ENCODE measurements around the gene CHRNA1. TPM values are rescaled to one million over a fixed set of nuclear protein-coding genes. Genes with fewer than 3 reads are reported as not detected.

CHRNA1 gene
- polyA plus RNA-seq, 3 donors from 2014 or later: not detected

DNA sequence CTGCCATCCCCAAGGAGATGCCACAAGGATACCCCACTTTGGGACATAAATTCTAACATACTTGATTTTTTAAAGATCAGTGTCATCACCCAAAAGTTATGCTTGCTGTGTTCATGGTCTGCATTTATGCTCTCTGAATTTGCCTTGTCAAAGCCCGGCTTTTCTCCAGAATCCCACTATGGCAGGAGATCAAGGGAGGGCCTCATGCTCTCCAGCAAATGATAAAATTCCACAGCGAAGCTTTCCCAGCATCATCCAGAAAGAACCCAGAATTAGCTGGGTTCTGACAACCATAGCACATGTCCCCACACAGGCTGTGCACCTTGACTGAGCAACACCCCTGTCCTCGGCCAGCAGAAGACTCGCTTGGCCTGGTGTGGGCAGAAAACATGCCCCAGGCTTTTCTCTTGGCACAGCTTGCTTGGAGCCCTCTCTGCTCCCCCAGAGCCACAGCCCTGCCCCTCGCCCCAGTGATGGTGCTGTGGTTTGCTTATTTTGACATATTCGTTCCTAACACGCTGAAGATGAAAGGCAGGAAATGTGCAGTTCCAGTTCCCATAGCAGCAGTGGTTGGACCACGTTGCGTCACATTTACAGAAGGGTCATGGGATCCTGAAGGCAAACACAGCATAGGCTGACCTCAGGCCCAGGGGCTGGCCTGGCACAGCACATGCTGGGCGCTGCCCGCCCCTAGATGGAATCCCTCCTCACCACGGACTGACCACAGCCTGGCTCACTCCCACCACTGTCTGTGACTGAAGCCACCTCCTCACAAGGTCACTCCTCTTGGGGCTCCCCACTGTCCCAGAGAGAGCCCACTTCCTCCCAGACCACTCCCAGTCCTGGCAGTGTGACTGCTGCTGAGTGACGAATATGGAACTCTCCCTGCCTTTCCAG lies 14.1 kb upstream of the CHRNA1 start:
- peaks cover 18 to 24% of the 10 kb centered on the region in 2 donors for H3K4me1 Mint-ChIP-seq
- peak overlapping the region; percentile 44 to 96 (median 82) for H3K27ac Mint-ChIP-seq
- H3K36me3 Mint-ChIP-seq: no peaks in the 10 kb centered on the region
- DNase-seq: peak; percentile 79 to 85 (median 80)
- peaks cover 6 to 10% (median 9%) of the 10 kb centered on the region in 3 donors for H3K27me3 Mint-ChIP-seq (ENCODE audit: low read depth in 3 of 3)
- no peaks in the 10 kb centered on the region for H3K9me3 Mint-ChIP-seq
- H3K4me3 Mint-ChIP-seq: peak overlapping the region; percentile 11 to 40 (median 31)

DNA sequence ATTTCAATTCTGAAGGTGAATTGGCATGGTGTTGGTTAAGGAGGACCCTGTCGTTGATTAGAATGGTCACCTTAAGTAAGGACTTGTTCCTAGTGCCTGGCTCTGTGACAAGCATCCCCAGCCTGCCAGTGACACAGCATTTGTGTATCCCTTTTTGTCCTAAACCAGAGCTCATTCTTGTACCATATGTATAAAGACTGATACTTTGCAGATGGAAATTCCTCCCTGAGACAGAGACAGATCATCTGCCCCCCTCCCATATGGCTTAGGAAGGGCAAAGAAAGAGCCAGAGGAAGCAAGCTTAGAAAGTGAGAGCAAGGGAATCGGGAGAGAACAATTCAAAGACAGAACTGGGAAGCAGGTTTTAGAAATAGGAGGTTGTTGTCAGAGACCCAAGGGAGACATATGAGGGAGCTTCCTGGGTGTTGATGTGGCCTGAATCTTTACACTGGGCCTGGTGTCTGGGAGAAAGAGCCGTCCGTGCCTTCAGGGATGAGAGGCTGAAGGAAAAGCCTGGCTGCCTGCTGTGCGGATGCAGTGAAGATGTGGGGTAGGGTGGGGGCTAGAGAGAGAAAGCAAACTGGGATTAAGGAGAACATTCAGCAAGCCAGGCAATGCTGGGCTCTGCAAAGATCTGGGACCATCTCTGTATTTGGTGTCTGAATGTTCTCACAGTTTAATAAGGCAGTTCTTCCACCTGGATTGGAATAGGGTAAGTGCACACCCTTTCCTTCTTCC lies 13.2 kb upstream of the CHRNA1 start:
- H3K9me3 Mint-ChIP-seq: no peaks in the 10 kb centered on the region
- H3K27ac Mint-ChIP-seq: peak overlapping the region in 5 of 6 donors; percentile 78 to 96 (median 84)
- H3K36me3 Mint-ChIP-seq: no peaks in the 10 kb centered on the region
- peaks cover 18 to 24% of the 10 kb centered on the region in 2 donors for H3K4me1 Mint-ChIP-seq
- no peak for DNase-seq
- no peak overlapping the region for H3K4me3 Mint-ChIP-seq
- peaks cover 6 to 10% (median 9%) of the 10 kb centered on the region in 3 donors for H3K27me3 Mint-ChIP-seq (ENCODE audit: low read depth in 3 of 3)

DNA sequence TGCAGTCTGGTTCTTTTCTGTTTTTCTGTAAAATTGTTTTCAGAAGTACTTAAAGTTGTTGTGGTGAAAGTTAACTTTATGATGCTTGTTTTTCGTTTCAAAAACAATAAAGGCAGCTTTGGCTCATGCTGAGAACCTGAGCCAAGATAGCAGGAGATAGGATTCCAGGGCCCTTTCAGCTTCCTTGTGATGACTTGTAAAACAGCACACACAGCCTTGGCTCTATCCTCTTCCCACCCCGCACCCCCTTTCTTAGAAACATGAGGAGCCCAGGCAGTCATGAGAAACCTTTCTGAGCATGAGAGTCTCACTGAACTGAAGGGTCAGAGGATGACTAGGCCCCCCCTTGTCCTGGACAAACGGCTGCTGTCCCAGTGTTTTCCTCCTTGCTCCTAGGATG lies 12.4 kb upstream of the CHRNA1 start:
- DNase-seq: no peak
- peak overlapping the region in 3 of 6 donors; percentile 37 to 96 (median 41) for H3K27ac Mint-ChIP-seq
- H3K27me3 Mint-ChIP-seq (ENCODE audit: low read depth in 3 of 3): peaks cover 6 to 10% (median 9%) of the 10 kb centered on the region in 3 donors
- H3K4me1 Mint-ChIP-seq: peaks cover 18 to 24% of the 10 kb centered on the region in 2 donors
- no peaks in the 10 kb centered on the region for H3K9me3 Mint-ChIP-seq
- no peaks in the 10 kb centered on the region for H3K36me3 Mint-ChIP-seq
- H3K4me3 Mint-ChIP-seq: no peak overlapping the region

- Mint-ChIP-seq H3K4me1 (peaks cover 18 to 24% of the 10 kb centered on the region in 2 donors), H3K9me3 (no peaks in the 10 kb centered on the region), H3K36me3 (no peaks in the 10 kb centered on the region), H3K4me3 (no peak overlapping the region), H3K27me3 (ENCODE audit: low read depth in 3 of 3) (peaks cover 6 to 10% (median 9%) of the 10 kb centered on the region in 3 donors), H3K27ac (peak overlapping the region in 3 of 6 donors; percentile 14 to 88 (median 41))
- DNase-seq: peak in 1 of 3 donors; percentile 14
These were observed 12.0 kb upstream of the CHRNA1 start for GRCh38 chr2:174776223-174776622.

GRCh38 chr2:174775571-174775980 lies 11.3 kb upstream of the CHRNA1 start:
- Mint-ChIP-seq H3K9me3 (no peaks in the 10 kb centered on the region), H3K27me3 (ENCODE audit: low read depth in 3 of 3) (peaks cover 6 to 9% (median 8%) of the 10 kb centered on the region in 3 donors), H3K4me3 (no peak overlapping the region), H3K36me3 (no peaks in the 10 kb centered on the region), H3K4me1 (peaks cover 18 to 24% of the 10 kb centered on the region in 2 donors), H3K27ac (peak overlapping the region in 1 of 6 donors; percentile 88)
- no peak for DNase-seq

GRCh38 chr2:174774886-174775285 lies 10.6 kb upstream of the CHRNA1 start:
- peaks cover 6 to 9% (median 8%) of the 10 kb centered on the region in 3 donors for H3K27me3 Mint-ChIP-seq (ENCODE audit: low read depth in 3 of 3)
- H3K36me3 Mint-ChIP-seq: no peaks in the 10 kb centered on the region
- no peak for DNase-seq
- peaks cover 18 to 24% of the 10 kb centered on the region in 2 donors for H3K4me1 Mint-ChIP-seq
- peak overlapping the region in 1 of 6 donors; percentile 32 for H3K27ac Mint-ChIP-seq
- no peaks in the 10 kb centered on the region for H3K9me3 Mint-ChIP-seq
- H3K4me3 Mint-ChIP-seq: no peak overlapping the region

DNA sequence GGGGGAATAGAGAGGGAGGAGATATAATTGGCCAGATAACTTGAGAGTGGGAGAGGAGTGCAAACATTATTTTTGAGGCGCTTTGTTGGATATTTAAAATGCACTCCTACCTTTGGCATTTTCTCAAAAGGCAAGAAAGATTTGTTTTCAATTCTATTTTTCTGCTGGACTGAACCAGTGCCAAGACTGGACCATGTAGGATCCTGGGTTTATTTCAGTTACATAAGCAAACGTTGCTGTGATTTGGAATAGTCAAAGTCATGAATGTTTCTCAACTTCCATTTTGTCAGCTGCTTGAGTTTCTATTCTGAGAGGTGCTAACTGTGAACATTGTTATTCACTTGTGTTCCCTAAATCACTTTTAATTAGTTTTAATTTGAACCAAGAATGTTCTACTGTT lies 8.9 kb upstream of the CHRNA1 start:
- no peak overlapping the region for H3K4me3 Mint-ChIP-seq
- no peaks in the 10 kb centered on the region for H3K9me3 Mint-ChIP-seq
- H3K27me3 Mint-ChIP-seq (ENCODE audit: low read depth in 3 of 3): peaks cover 0 to 5% (median 4%) of the 10 kb centered on the region in 3 donors
- no peaks in the 10 kb centered on the region for H3K36me3 Mint-ChIP-seq
- peaks cover 7 to 11% of the 10 kb centered on the region in 2 donors for H3K4me1 Mint-ChIP-seq
- peak overlapping the region in 1 of 6 donors; percentile 57 for H3K27ac Mint-ChIP-seq
- no peak for DNase-seq

DNA sequence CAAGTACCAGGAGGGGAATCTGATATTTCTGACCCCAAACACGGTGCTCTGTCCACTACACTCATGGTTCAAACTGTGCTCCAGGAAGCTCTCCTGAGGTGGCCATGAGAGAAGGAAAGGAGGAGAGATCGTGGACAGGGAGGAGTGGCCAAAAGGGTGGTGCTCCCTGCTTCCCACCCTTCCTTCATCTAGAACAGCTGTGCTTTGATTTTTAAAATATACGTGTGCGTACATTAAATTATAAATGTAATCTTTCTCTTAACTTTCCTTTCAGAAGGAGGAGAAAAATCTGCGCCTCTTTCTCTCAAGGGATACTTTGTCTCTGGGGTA lies 8.2 kb upstream of the CHRNA1 start:
- Mint-ChIP-seq H3K27me3 (ENCODE audit: low read depth in 3 of 3) (peaks cover 0 to 2% (median 1%) of the 10 kb centered on the region in 3 donors), H3K4me3 (no peak overlapping the region), H3K9me3 (no peaks in the 10 kb centered on the region), H3K36me3 (no peaks in the 10 kb centered on the region), H3K27ac (no peak overlapping the region), H3K4me1 (peaks cover 2 to 3% of the 10 kb centered on the region in 2 donors)
- DNase-seq: no peak

DNA sequence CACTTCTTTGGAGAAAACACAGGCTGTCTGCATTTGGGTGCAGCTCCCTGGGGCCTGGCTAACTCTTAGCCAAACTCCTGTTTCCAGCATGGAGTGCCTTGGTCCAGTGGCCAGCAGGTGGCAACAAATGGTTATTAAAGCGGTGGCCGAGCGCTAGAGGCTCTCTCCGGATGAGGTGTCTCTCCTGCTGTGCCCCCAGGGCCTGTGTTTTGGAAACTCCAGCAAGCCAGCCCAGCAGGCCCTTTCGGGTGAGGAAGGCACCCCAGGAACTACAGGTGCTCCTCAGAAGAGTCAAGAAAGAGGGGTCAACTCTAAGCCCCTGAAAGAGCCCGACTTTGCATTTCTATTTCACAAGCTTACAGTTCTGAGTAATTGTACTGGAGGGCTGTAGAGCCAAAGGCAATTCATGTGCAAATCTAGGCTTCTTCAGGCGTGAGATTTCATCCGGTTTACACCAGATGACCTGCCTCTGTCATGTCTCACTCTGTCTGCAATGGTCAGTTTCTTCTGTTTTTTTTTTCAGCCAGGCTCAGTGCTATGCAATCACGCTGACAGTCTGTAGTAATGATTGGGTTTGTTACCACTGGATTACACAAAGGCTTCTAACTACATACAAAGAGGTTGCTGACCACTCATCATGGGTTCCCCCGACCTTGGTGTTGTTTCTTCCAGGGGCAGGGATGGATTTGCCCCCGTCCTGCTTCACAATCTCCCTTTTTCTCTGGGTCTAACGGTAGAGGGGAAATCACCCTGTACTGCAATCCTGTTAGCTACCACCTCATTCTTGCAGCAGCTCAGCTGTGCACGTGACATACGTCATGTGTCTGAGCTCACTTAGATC lies 7.6 kb upstream of the CHRNA1 start:
- Mint-ChIP-seq H3K4me1 (no peaks in the 10 kb centered on the region), H3K27ac (no peak overlapping the region), H3K9me3 (no peaks in the 10 kb centered on the region), H3K4me3 (no peak overlapping the region), H3K27me3 (ENCODE audit: low read depth in 3 of 3) (peaks cover 0 to 2% (median 0%) of the 10 kb centered on the region in 3 donors), H3K36me3 (no peaks in the 10 kb centered on the region)
- DNase-seq: peak; percentile 21 to 26 (median 21)

GRCh38 chr2:174771136-174771535 lies 6.9 kb upstream of the CHRNA1 start:
- no peak for DNase-seq
- Mint-ChIP-seq H3K27ac (no peak overlapping the region), H3K4me1 (no peaks in the 10 kb centered on the region), H3K36me3 (no peaks in the 10 kb centered on the region), H3K4me3 (no peak overlapping the region), H3K27me3 (ENCODE audit: low read depth in 3 of 3) (peaks cover 0 to 2% (median 0%) of the 10 kb centered on the region in 3 donors), H3K9me3 (no peaks in the 10 kb centered on the region)

GRCh38 chr2:174768557-174768956 lies 4.3 kb upstream of the CHRNA1 start:
- Mint-ChIP-seq H3K36me3 (no peaks in the 10 kb centered on the region), H3K9me3 (no peaks in the 10 kb centered on the region), H3K27ac (no peak overlapping the region), H3K4me3 (no peak overlapping the region), H3K4me1 (no peaks in the 10 kb centered on the region), H3K27me3 (ENCODE audit: low read depth in 3 of 3) (peaks cover 0 to 2% (median 0%) of the 10 kb centered on the region in 3 donors)
- no peak for DNase-seq

GRCh38 chr2:174766271-174766670 lies 2.0 kb upstream of the CHRNA1 start:
- Mint-ChIP-seq H3K27me3 (ENCODE audit: low read depth in 3 of 3) (peaks cover 0 to 2% (median 2%) of the 10 kb centered on the region in 3 donors), H3K9me3 (no peaks in the 10 kb centered on the region), H3K4me1 (no peaks in the 10 kb centered on the region), H3K4me3 (no peak overlapping the region), H3K36me3 (no peaks in the 10 kb centered on the region), H3K27ac (no peak overlapping the region)
- DNase-seq: no peak

DNA sequence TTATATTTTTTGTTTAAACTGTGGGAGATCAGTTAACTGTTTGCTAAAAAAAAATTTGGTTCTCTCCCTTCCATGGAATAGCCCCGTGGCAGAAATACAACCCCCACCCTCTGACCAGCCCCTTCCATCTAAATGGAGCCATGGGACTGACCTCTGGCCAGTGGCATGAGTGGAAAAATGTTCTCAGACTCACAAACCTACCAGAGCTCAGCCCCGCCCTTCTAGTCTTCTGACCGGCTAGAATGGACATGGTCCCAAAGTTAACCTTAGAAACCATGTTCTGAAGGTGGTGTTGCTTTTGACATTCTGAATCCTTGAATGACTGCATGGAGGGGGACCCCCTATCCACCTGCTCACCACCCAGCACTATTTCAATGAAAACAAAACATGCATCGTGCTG lies 1.3 kb upstream of the CHRNA1 start:
- Mint-ChIP-seq H3K27ac (no peak overlapping the region), H3K36me3 (no peaks in the 10 kb centered on the region), H3K4me3 (no peak overlapping the region), H3K27me3 (ENCODE audit: low read depth in 3 of 3) (peaks cover 0 to 2% (median 2%) of the 10 kb centered on the region in 3 donors), H3K4me1 (no peaks in the 10 kb centered on the region), H3K9me3 (no peaks in the 10 kb centered on the region)
- DNase-seq: no peak

Measured in immature natural killer cell (primary cell).